ENCODE measurements around the gene ARL5B.

- TF ChIP-seq, protein P1, sequence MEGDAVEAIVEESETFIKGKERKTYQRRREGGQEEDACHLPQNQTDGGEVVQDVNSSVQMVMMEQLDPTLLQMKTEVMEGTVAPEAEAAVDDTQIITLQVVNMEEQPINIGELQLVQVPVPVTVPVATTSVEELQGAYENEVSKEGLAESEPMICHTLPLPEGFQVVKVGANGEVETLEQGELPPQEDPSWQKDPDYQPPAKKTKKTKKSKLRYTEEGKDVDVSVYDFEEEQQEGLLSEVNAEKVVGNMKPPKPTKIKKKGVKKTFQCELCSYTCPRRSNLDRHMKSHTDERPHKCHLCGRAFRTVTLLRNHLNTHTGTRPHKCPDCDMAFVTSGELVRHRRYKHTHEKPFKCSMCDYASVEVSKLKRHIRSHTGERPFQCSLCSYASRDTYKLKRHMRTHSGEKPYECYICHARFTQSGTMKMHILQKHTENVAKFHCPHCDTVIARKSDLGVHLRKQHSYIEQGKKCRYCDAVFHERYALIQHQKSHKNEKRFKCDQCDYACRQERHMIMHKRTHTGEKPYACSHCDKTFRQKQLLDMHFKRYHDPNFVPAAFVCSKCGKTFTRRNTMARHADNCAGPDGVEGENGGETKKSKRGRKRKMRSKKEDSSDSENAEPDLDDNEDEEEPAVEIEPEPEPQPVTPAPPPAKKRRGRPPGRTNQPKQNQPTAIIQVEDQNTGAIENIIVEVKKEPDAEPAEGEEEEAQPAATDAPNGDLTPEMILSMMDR (IDR thresholded peaks at IDR 0.05; ENCODE audit: control extremely low read depth in 1 of 3, insufficient read depth in 1 of 3, low read depth in 1 of 3, low read length in 3 of 3), result no peak
- no peak for TF ChIP-seq POLR2AphosphoS5 (IDR thresholded peaks at IDR 0.05; ENCODE audit: low read depth, low read length)
- no peak for TF ChIP-seq SIX5 (IDR thresholded peaks at IDR 0.05; ENCODE audit: low read depth, low read length)
- no peak for TF ChIP-seq SP1 (IDR thresholded peaks at IDR 0.05; ENCODE audit: low read depth, low read length)
- TF ChIP-seq YY1 (IDR thresholded peaks at IDR 0.05; ENCODE audit: low read depth, low read length), result no peak
- no peak for TF ChIP-seq TCF12 (IDR thresholded peaks at IDR 0.05; ENCODE audit: low read depth, low read length)
- TF ChIP-seq GABPA (IDR thresholded peaks at IDR 0.05; ENCODE audit: borderline replicate concordance, insufficient read depth, low read length), result no peak
Observed at GRCh38 chr10:18684416-18684815, 25.2 kb downstream of the ARL5B start.

Data from H1 (cell line).